Spleen (tissue), 7 donors: ENCODE results near the gene SYNE2.
"Not testable (repeated sequence)": the region's sequence is repeated elsewhere in the genome, so short reads cannot be mapped to it uniquely, and the experiment has no call there.

Experiments
- POLR2A ChIP-seq, 3 donors: fragments of 450-650 bp; IDR thresholded peaks; one replicate each; pipeline ENCODE4 v1.5.1; 2017; ENCODE audit warnings: antibody characterized with exemption in 3 of 3, mild to moderate bottlenecking in 1 of 3
- TF ChIP-seq, protein P1 (sequence below), 11 experiments: fragments of 200-600 bp in 7 of 11; fragments of 450-650 bp in 4 of 11; sonication (generic) in 4 of 11; IDR thresholded peaks in 8 of 11; conservative IDR thresholded peaks in 3 of 11; 1 replicate in 7 of 11; 2 replicates in 4 of 11; pipeline versions ENCODE4 v1.4.0 to v1.8.0; 2016 to 2021; ENCODE audit warnings: antibody characterized with exemption in 11 of 11, inconsistent platforms in 4 of 11, mild to moderate bottlenecking in 1 of 11
- donor health status: DM: no; HTN: no; CAD: no; lungs with moderate emphysema.
- donor health status: DM: no; HTN: no; CAD: no.
- donor health status: DM: no; HTN: no; CAD: no.

DNA sequence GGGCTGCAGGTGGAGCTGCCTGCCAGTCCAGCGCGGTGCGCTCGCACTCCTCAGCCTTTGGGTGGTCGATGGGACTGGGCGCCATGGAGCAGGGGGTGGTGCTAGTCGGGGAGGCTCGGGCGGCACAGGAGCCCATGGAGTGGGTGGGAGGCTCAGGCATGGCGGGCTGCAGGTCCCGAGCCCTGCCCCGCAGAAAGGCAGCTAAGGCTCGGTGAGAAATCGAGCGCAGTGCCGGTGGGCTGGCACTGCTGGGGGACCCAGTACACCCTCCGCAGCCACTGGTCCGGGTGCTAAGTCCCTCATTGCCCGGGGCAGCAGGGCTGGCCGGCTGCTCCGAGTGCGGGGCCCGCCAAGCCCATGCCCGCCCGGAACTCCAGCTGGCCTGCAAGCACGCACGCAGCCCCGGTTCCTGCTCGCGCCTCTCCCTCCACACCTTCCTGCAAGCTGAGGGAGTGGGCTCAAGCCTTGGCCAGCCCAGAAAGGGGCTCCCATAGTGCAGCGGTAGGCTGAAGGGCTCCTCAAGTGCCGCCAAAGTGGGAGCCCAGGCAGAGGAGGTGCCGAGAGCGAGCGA lies 49.5 kb upstream of the SYNE2 start:
- TF ChIP-seq, protein P1, sequence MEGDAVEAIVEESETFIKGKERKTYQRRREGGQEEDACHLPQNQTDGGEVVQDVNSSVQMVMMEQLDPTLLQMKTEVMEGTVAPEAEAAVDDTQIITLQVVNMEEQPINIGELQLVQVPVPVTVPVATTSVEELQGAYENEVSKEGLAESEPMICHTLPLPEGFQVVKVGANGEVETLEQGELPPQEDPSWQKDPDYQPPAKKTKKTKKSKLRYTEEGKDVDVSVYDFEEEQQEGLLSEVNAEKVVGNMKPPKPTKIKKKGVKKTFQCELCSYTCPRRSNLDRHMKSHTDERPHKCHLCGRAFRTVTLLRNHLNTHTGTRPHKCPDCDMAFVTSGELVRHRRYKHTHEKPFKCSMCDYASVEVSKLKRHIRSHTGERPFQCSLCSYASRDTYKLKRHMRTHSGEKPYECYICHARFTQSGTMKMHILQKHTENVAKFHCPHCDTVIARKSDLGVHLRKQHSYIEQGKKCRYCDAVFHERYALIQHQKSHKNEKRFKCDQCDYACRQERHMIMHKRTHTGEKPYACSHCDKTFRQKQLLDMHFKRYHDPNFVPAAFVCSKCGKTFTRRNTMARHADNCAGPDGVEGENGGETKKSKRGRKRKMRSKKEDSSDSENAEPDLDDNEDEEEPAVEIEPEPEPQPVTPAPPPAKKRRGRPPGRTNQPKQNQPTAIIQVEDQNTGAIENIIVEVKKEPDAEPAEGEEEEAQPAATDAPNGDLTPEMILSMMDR (IDR thresholded peaks at IDR 0.05 in 8 of 11, conservative IDR thresholded peaks at IDR 0.05 in 3 of 11): not testable (repeated sequence)
- TF ChIP-seq POLR2A (IDR thresholded peaks at IDR 0.05): not testable (repeated sequence)
